CD1c-positive myeloid dendritic cell (primary cell): ENCODE data around the gene CREB3L4.
A peak's percentile ranks its signal among the peaks of the same experiment; 100 is the strongest.

Experiments
- DNase-seq: peaks from one replicate; pipeline ENCODE4 v3.0.0-alpha.2; 2016; ENCODE audit errors: extremely low spot score

The CREB3L4 gene

GRCh38 chr1:153936011-153936802 lies 31.5 kb upstream of the CREB3L4 start:
- no peak for DNase-seq

GRCh38 chr1:153937331-153937730 lies 30.4 kb upstream of the CREB3L4 start:
- DNase-seq = no peak

DNA sequence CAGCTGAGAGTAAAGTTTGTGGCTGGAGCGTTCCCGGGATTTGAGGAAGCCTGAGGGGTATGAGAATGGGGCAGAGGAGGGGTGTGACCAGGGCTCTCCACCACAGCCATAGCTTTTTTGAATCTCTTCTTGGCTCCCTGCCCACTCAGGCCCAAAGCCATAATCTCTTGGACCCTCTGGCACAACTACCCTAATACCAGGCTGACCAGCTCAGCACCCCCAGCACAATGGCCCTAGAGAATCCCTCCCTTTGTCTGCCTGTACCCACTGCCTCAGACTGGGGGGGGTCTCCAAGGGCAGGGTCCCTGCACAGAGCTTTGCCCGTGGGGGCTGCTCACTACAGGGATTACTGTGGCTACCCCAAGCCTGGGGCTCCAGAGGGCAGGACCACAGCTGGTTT lies 28.7 kb upstream of the CREB3L4 start:
- DNase-seq = no peak

DNA sequence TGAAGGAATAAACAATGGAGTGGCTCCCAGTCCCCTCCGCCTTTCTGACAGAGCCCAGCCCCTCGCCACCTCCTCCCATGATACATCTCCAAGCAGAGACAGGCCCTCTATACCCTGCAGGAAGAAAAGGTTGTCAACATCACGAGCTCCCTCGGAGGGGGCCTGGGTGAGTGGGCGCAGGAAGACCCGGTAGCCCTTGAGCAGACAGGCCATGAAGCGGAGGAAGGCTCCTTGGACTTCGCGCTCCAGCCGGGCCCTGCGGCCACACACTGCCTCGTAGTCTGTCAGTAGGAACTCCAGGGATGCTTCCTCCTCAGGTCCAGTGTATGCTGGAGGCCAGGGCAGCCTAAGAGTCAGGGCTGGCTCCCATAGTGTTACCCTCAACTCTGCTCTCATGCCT lies 28.2 kb upstream of the CREB3L4 start:
- DNase-seq = no peak

DNA sequence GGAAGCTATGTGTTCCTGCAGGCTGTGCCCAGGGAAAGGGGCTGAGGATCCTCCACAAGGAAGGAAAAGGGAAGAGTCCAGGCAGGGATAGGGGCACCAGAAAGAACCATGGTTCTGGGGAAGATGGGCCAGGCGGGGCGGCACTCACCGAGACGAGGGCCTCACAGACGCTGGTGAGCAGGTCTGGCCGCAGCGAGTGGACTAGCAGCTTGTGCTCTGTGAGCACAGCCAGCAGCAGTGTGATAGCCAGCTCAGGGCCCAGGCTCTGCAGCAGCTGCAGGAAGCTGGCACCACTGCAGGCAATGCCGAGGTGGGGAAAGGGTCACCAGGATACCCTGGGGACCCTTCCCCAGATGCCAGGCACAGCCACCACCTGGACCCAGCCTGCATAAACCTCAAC lies 26.9 kb upstream of the CREB3L4 start:
- no peak for DNase-seq

DNA sequence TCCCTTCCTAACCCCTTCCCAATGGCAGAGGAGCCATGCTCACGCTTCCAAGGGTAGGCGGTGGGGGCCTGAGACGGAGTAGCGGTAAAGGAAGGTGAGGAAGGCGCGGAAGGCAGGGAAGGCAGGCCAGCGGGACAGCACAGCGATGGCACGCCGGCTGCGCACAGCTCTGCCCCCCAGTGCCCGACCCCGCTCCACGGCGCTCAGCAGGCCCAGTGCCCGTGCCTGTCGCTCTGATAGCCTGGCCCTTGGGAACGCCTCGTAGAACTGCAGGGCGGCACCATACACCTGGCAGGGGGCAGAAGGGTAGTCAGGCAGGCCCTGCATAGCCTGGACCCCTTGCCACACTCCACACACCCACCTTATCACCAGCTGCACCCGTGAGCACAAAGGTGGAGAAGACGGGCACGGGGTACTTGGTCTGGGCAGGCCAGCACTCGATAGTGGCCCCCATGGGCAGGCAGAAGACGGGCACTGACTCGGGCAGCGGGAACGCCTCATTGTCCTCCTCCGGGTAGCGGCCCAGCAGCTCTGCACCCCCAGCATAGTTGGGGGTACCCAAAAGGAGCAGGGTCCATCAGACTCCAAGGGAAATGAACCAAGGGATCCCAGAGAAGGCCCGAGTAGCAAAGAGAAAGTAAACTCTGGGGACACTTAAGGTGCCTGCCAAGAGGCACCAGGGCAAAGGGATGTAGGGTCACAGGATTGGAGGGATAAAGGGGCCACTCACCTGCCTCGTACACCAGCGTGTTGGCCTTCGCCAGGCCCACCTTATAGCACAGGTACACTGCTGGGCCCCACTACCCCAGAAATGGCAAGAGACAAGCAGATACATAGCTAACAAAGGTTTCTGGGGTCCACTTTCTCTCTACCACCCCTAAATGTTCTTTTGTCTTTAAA lies 25.6 kb upstream of the CREB3L4 start:
- DNase-seq = no peak

DNA sequence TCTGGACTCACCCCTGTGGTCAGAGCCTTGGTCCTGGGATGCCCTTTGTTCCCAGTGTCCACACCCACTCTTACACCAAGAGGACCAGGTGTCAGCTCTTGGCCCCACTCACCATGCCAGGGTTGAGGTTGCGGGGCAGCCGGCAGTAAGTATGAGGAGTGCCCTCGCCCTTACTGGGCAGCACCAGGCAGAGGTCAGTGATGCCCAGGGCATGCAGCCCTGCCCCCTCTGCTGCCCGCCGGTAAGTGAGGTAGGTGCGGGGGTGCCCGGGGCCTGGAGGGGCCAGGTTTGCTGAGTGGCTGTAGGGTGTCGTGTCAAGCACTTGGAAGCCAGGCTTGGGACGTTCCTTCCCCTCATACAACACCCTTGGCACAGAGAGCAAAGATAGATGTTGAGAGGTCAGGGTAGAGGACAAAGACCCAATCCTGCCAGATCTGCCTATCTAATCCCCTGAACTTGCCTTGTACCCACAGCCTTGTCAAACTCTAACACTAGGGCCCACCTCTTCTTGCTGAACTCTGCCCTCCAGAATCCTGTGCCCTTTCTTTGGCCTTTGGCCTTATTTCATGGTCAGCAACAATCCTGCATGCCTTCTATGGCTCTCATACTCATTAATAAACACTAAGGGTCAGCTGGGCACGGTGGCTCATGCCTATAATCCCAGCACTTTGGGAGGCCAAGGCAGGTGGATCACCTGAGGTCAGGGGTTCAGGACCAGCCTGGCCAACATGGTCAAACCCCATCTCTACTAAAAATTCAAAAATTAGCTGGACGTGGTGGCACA lies 24.7 kb upstream of the CREB3L4 start:
- DNase-seq = no peak

DNA sequence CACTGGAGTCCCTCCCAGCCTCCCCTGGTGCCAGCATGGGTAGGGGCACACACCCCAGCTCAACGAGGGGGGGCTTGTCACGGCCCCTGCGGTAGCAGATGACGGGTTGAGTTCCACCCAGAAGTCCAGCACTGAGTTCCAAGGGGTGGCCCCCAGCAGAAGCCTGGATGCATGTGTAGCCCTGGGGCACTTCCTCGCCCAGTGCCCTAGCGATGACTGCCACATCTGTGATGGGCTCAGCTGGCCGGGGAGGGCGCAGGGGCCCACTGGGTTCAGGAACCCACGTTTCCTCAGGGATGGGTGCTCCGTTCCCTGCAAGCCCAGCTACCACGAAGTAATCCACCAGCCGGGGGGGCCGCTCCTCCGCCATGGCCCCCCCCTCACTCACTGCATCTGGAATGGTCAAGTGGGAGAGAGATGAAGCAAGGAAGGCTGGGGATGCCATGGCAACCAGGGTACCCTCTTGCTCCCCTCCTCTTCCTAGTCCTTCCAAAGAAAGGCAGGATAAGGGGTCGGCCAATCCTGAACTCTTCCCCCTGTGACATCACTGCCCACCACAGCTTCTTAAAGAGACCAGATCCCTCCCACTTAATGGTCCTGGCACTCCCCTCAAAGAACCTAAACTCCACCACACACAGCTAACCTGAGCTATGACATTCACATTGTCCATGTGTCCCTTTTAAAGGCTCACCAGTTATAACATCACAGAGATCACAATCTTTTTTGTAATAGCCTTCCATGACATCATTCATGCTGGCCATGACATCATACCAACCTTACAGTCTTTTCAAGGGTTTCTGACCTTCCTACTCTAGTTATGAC lies 23.5 kb upstream of the CREB3L4 start:
- DNase-seq = peak; percentile 66

GRCh38 chr1:153944827-153945117 lies 22.9 kb upstream of the CREB3L4 start:
- no peak for DNase-seq

DNA sequence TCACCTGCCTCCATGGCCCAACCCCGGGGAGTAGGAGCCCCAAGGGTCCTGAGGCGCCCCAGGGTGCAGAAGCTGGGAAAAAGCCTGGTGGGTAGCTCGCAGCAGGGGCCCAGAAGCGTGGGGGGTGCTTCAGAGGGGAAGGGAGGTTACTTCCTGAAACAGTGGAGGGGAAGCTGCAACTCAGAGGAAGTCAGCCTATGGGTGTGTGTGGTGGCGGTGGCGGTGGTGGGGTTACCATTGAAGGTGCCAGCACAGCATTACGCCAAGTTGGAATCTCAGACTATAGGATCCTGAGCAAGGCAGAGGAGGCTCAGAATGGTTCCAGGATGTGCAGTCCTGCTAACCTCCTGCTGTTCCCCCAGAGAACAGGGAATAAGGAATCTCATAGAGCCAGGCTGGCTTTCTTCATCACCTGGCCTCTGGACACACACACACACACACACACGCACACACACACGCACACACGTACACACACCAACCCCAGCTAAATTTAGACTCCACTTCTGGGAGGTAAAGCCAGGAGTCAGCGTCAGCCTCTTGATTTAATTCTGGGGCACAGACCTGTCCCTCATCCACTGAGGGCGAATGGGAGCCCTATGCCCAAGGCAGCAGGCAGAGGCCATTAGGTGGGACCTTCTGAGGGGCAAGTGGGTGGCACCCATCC lies 22.4 kb upstream of the CREB3L4 start:
- DNase-seq = peak; percentile 93

- DNase-seq = peak; percentile 97
Measured at GRCh38 chr1:153945795-153946621, 21.7 kb upstream of the CREB3L4 start.

DNA sequence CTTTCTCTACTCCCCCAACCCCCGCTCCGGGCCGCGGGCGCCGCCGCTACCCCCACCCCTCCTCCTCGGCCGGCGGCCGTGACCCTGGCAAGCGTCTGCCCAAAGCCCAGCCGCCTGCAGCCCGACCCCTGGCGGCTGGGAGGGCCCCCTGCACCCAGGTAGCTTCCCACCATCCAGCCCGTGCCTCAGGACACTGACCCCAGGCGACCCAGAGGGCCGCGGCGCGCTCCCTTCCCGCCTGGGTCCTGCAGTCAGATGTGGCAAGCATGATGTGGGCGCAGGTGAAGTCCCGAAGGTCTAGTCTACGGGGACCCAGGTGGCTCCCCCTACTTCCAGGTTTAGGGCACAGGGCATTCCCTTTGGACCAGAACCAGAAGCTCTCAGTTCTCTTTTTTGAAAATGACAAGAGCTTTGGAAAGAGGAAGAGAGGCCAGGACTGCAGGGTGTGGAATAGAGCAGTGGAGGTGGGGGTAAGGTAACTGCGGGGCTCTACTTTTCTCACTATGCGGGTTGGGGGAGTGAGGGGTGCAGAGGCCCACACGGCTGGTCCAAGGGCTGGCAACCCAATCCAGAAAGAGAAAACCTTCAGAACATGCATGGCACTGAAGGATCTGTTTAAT lies 21.0 kb upstream of the CREB3L4 start, which contains the start of gene DENND4B:
Gene DENND4B (minus strand): TSS at position 97 of the 620 bp plus-strand sequence. CDS start 2,344 bp downstream, outside the sequence.
- DNase-seq = peak; percentile 87

DNA sequence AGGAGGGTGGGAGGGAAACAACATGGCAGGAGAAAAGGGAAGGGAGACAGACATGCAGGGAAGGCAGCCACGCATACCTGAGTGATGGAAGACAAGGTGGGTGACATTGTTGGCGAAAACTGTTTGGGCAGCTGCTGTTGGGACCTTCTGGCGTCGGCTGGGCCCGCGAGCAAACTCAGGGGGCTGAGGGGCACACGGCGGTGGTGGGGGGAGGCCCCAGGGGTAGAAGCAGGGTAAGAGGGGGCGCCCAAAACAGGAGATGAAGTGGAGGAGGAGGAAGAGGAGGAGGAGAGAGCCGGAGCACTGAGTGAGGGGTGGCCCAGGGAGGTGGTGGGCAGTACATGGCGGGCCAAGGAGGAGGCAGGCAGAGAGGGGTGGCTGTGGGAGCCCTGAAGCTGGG lies 16.5 kb upstream of the CREB3L4 start:
- no peak for DNase-seq

- no peak for DNase-seq
Measured at GRCh38 chr1:153951801-153952200, 15.9 kb upstream of the CREB3L4 start.

- no peak for DNase-seq
Measured at GRCh38 chr1:153953859-153954365, 13.8 kb upstream of the CREB3L4 start.

DNA sequence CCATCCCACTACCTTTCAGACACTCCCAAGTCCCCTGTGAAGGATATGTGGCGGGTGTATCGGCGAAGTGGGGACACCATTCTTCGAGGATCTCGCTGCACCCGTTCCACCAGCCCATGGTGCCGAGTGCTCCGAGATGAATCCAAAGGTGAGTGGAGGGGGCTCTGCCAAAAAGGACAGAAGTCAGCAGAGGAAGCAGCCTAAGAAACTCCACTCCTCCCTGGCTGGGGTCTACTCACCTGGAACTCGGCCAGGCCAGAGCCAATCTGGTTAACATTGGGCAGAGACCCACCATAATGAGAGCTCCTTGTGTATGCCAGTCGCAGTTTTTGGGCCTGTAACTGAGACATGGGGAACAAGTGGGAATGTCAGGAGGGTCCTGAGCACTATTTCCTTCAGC lies 12.9 kb upstream of the CREB3L4 start:
- DNase-seq = no peak

DNA sequence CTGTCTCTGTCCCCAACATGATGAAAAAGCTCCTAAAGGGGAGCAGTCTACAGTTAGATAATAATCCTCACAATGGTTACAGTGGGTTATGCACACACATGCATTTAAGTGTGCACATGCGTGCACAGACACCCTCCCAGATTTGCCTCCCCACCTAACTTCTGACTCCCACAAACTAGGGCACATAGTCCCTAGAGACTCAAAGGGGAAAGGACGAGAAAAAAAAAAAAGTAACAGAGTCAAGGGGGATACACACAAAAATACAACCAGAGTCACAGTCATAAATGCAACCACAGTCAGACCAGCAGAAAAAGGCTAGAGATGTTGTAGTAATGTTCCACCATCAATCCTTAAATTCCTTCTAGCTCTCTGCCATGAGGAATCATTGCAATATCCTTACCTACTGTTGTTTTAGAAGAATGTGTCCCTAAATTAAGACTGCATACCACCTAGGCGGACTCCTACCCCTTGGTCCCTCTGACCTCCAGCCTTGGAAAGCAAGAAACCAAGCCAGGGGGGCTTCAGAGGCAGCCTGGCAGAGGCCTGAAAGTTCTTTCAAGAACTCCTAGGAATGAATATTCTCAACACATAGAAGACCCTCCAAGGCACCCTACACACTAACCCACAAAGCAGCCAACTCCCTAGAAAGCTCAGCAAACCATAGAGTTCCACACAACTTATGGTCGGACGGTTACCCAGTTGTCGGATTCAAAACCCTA lies 10.5 kb upstream of the CREB3L4 start:
- no peak for DNase-seq

DNA sequence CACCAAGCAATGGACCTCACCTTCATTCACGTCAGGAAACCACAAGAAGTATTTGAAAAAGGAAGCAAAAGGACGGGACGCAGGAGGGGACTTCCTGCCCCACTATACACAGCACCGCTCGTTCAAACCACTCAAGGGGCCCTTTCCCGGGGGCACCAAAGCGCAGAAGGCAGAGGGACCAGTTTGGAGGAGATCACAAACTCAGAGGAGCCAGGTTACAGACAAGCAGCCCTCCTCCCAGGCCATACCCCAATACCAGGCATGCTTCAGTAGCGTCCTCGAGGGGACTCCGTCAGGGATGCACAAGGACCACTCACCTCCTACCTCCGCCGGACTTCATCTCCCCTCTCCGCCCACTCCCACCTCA lies 10.0 kb upstream of the CREB3L4 start:
- peak; percentile 27 for DNase-seq
